GM21576 (cell line): ENCODE results near the gene KIAA1671.
"Not testable (repeated sequence)": the region's sequence is repeated elsewhere in the genome, so short reads cannot be mapped to it uniquely, and the experiment has no call there.

Experiments used
- ATAC-seq: cut with Tn5 transposase; IDR thresholded peaks from one replicate; pipeline ENCODE4 v1.9.1; 2021; ENCODE audit warnings: mild to moderate bottlenecking, moderate library complexity; ENCODE audit not compliant: unreplicated experiment

The KIAA1671 gene

GRCh38 chr22:25183949-25184619, 231.6 kb downstream of the KIAA1671 start:
- ATAC-seq, result no peak

- ATAC-seq, result no peak
These were observed 233.6 kb downstream of the KIAA1671 start for GRCh38 chr22:25186140-25186539.

- no peak for ATAC-seq
These were observed 235.0 kb downstream of the KIAA1671 start for GRCh38 chr22:25187469-25187868.

- no peak for ATAC-seq
These were observed 239.9 kb downstream of the KIAA1671 start for GRCh38 chr22:25192406-25192805.

GRCh38 chr22:25193130-25193529, 240.6 kb downstream of the KIAA1671 start:
- ATAC-seq, result no peak

GRCh38 chr22:25193548-25193947, 241.0 kb downstream of the KIAA1671 start:
- ATAC-seq, result no peak

- ATAC-seq, result no peak
These were observed 243.8 kb downstream of the KIAA1671 start for GRCh38 chr22:25196326-25196725.

- no peak for ATAC-seq
These were observed 244.8 kb downstream of the KIAA1671 start for GRCh38 chr22:25197340-25197739.

GRCh38 chr22:25199731-25200520, 247.4 kb downstream of the KIAA1671 start, which contains the start of gene CRYBB3:
TSS of gene CRYBB3 (plus strand) at chr22:25199858. CDS start at chr22:25201397, 1,539 bp downstream.
- no peak for ATAC-seq

- ATAC-seq, result no peak
These were observed 248.5 kb downstream of the KIAA1671 start for GRCh38 chr22:25200967-25201366.

GRCh38 chr22:25201557-25202273, 249.2 kb downstream of the KIAA1671 start:
- ATAC-seq, result no peak

- no peak for ATAC-seq
These were observed 249.9 kb downstream of the KIAA1671 start for GRCh38 chr22:25202290-25202921.

GRCh38 chr22:25203082-25203481, 250.6 kb downstream of the KIAA1671 start:
- no peak for ATAC-seq

- not testable (repeated sequence) for ATAC-seq
These were observed 252.0 kb downstream of the KIAA1671 start for GRCh38 chr22:25204547-25204946.

- ATAC-seq, result no peak
These were observed 253.3 kb downstream of the KIAA1671 start for GRCh38 chr22:25205847-25206246.

- no peak for ATAC-seq
These were observed 254.5 kb downstream of the KIAA1671 start for GRCh38 chr22:25206998-25207397.

- no peak for ATAC-seq
These were observed 255.1 kb downstream of the KIAA1671 start for GRCh38 chr22:25207553-25208157.

GRCh38 chr22:25208328-25208727, 255.8 kb downstream of the KIAA1671 start:
- no peak for ATAC-seq

GRCh38 chr22:25208743-25209505, 256.4 kb downstream of the KIAA1671 start:
- ATAC-seq, result no peak

GRCh38 chr22:25210793-25211192, 258.3 kb downstream of the KIAA1671 start:
- no peak for ATAC-seq
